ENCODE results near the gene PPBP.

PPBP gene, protein sequence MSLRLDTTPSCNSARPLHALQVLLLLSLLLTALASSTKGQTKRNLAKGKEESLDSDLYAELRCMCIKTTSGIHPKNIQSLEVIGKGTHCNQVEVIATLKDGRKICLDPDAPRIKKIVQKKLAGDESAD

DNA sequence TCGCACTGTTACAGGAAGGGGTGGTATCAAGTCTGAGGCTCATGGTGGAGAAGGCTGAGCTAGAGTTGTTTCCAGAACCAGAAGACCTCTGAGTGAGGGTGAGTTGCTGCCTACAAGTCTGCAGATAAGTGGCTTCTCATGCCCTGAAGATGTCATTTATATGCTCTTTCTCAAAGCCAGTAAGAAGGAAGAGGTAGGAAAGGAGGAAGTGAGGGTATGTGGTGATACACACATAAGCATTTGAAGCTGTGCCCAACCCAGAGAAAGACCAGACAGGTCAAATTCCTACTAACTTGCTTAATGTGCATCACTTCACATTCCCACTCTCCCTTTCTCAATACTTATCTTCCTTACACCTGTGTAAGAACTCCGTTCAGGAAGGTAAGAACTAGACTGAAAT lies at the start of gene PPBP:
Gene PPBP, minus strand, starts transcription at position 130 of the 400 bp plus-strand sequence. Its CDS starts 87 bp downstream, at position 43.
- DNase-seq (ENCODE audit: low spot score), result no peak

DNA sequence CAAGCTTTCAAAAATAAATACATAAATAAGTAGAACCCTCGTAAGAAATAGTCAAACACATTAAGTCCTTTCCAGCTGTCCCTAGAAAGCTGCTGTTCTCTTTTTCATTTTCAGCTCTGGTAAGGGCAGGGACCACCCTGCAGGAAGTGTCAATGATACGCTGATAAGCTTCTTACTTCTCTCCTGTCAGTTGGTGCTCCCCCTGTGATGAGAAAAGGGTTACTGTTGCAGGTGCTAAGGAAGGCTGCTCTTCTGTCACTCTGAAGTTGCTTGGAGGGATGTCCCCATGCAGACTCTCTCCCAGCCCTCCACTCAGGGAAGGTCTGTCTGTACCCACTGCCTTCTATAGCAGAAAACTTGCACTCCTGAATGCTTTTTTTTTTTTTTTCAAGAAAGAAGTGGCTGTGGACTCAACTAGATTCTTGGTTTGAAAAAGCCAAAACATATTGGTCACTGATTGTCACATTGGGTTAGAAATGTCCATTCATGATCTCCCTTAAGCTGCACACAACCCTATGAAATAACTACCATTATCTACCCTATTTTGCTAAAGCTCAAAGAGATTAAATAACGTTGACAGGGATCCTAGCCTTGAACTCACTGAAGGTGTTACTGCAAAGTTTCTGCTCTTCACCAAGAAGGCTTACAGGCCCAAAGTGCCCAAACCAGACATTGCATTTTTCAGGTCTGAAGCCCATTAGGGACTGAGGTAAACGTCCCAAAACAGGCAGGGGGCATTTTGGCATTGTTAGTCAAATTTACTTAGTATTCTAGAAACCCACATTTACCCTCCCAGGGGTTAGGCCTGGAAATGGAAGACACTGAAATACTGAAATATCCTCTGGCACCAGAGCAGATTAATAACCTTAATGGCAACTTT lies 49.3 kb upstream of the PPBP start:
- no peak for DNase-seq (ENCODE audit: low spot score)

DNA sequence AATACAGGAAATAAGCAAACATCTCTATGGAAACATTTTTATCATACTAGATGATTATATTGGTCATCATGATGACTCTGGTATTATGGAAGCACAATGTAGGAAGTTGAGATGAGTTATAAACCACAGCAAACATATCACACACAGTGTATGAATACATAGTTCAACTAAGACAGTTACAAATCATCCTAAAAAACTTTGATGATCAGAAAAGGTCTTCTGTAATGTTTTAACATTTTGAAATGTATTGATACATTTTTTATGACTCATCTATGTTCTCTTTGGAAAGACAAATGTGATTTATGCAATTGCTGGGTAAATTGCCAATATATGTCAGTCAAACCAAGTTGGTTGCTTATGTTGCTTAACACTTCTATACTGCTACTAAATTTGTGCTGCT lies 45.7 kb upstream of the PPBP start:
- no peak for DNase-seq (ENCODE audit: low spot score)

DNA sequence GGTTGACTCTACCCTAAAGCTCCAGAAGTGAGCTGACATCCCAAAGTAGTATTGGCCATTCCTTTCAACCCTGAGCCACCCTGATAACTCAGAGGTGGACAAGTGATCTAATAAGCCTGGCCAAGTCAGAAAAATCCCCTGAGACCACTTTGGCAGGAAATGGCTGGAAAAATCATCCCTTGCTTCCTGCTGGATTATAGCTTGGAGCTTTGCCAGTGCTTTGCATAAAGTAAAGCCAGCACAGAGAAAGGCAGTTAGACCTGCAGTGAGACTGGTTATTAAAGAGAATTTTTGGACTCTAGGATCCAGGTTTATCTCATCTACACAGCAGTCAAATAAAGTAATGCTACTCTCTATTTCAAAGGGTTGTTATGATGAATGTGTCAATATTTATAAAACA lies 44.1 kb upstream of the PPBP start:
- DNase-seq (ENCODE audit: low spot score), result no peak

DNA sequence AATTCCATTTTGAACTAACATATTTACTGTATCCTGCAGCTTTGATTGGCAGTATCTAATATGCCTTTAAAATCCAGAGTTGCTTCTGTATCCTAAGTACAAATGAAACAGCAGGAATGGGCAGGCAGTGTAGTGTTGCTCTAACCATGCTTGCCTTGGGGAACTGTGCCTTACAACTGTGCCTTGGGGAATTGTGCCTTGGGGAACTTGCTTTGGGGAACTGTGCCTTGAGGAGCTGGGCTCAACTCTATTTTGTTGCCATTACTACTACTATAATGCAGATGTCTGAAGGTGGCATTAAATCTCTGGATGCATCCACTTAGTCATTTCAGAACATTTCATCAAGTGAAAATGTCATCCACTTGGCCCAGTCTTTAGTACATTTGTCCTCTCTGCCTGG lies 43.6 kb upstream of the PPBP start:
- no peak for DNase-seq (ENCODE audit: low spot score)

DNA sequence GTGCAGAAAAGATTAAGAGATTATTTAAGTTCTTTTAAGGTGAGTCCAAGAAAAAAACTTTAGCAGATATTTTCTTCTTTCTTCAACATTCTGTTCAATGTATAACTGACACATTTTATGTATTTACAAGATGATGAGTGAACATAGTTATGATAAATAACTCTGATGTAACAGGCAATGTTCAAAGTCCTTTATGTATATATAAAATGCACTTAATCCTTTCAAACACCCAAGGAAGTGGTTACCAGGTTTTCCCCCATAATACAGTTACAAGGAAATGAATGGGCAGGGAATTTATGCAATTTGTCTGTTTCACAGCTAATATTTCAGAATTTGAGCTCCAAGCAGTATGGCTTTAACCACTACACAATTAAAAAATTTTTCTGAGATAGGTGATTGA lies 42.3 kb upstream of the PPBP start:
- DNase-seq (ENCODE audit: low spot score), result no peak

DNA sequence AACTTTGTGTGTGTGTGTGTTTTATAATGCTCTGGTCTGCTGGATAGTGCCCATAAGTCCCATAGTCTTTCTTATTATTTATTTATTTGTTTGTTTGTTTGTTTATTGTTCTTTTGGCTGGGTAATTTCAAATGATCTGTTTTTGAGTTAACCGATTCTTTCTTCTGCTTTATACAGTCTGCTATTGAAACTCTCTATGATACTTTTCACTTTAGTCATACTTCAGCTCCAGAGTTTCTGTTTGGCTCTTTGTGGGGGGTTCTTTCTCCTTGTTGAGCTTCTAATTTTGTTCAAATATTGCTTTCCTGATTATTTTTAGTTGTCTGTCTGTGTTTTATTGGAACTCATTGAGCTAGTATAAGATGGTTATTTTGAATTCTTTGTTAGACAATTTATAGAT lies 40.5 kb upstream of the PPBP start:
- DNase-seq (ENCODE audit: low spot score), result no peak

DNA sequence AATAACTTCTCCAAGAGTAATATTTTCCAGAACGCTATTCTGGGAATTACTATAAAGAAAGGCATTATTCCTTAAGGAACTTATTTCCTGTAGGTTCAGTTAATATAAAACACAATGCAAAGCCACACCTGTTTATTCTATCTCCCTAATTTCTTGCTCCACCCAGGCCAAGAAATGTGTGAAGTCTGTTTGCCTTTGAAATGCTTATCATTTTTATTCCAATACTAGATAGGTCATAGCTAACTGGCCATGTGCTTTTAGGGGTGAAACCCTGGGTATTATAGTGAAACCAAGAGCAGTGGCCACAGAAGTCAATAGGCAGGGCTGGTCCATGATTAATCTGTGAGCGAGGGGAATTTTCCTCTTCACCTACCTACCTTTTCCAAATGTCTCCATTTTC lies 35.7 kb upstream of the PPBP start:
- no peak for DNase-seq (ENCODE audit: low spot score)

DNA sequence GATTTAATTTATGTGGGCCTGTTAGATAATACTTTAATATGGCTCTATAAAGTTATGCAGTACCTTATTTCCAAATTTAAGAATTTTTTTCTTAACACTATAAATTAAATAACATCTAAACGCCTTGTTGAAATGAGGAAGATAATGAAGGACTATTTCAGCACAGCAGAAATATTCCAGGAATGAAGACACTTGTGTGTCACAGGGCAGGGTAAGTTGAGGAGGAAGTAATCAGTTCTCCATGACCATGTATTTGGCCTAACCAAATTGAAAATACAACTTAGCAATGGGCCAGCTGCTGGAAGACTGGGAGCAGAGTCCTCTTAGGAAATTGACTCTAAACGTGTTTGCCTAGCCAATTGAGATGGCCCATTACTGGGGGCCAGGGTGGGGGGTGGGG lies 33.6 kb upstream of the PPBP start:
- no peak for DNase-seq (ENCODE audit: low spot score)

DNA sequence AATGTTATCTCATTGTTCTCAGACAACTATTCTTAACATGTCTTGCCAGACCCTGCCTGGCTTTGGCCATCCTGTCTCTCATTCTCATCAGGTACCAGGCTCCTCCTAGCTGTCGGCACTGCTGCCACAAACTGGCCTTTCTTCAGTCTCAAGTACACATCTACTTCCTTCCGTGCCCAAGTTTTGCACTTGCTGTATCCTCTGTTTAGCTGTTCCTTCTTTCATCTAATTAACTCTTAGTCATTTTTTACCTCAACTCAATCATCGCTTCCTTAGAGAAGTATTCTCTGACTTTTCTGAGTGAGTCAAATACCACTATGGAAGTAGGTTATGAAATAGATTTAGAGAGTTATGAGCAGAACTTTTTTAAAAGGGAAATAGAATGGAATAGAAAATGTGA lies 30.8 kb upstream of the PPBP start:
- no peak for DNase-seq (ENCODE audit: low spot score)

DNA sequence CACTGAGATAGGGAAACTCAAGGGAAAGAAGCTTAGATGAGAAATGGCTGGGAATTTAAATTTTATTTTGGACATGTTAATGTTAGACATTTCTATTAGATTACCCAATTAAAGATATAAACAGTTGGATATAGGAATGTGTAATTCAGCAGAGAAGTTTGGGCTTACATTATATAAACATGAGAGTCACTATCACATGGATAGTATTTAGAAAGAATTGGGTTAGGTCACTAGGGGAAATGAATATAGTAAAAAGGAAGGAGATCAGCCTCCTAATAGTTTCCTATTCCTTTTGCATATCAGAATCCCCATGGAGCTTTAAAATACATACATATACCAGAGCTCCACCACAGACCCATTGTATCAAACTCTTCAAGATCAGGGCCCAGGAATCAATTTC lies 30.1 kb upstream of the PPBP start:
- DNase-seq (ENCODE audit: low spot score), result no peak

DNA sequence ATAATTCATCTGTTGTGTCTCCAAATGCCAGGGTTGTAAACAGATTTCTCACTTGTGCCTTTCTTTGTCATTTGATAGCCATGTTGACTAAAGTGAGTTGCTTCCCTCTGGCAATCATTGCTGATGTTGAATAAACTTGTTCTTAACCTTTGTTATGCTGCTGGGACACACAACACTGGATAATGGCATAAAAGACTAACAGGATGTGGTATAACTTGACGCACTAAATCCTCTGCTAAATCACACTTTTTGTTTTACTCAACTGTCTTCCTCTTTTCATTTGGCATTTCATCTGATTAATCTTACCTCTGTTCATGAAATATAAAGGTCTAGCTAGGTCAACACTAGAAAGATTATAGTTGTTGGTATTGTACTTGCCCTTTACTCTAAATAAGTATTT lies 28.1 kb upstream of the PPBP start:
- DNase-seq (ENCODE audit: low spot score), result no peak

DNA sequence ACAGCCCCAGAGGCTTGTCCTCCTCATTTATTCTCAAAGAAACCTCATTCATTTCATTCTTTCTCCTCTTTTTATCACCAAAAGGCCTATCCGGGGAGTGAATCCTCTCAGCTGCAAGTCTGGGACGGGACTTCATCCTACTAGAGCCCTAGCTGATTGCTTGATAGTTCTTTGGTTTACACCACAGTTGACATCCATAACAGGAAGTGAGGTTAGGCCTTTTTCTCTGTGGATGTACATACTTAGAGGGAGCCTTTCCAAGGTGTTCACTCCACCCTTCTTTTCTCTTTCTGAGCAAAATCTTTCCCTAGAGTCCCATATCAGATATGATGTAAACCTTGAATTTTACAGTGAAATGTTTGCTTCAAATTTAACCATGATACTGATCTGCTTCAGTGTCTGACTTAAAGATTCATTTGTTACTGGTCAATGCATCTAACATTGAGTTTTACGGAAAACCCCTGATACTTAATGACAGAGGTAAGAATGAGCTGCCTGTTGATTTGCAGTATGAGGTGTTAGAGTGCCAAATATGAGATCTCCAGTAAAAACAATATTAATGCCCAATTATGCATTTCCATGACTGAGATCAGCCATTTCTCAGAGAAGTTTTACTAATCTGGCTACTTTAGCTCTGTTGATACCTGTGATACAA lies 27.3 kb upstream of the PPBP start:
- DNase-seq (ENCODE audit: low spot score), result no peak

DNA sequence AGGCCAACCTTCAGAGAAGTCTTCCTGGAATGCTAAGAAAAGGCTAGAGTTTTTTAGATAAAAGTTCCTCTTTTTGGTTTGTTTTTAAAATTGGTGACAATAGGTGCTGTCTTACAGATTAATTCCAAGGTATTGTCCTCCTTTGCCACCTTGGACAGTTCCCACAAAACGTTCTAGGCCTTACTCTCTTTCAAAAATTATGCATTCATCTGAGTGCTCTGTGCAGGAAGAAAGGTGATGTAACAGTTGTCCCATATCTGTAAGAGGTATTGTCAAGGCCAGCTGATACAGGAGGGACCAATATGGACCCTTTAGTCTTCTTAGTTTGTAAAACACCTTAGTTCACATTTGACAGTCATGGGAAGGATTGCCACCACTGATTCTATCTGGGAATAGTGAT lies 26.3 kb upstream of the PPBP start:
- no peak for DNase-seq (ENCODE audit: low spot score)

DNA sequence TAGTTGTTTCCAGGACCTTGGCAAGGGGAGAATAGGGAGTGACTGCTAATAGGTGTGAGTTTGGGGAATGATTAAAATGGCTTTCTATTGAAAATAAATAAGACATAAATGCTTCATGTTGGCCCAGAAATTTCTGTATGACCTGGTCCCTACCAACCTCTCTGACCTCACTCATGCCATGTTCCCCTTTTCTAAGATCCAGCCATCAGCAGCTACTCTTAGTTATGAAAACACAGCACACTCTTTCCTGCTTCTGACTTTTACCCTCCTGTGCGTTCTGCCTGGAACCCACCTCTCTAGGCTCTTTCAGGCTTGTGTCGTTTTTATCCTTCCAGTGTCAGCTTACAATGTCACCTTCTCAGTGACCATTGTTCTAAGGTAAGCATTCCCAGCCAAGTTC lies 25.3 kb upstream of the PPBP start:
- DNase-seq (ENCODE audit: low spot score), result no peak

DNA sequence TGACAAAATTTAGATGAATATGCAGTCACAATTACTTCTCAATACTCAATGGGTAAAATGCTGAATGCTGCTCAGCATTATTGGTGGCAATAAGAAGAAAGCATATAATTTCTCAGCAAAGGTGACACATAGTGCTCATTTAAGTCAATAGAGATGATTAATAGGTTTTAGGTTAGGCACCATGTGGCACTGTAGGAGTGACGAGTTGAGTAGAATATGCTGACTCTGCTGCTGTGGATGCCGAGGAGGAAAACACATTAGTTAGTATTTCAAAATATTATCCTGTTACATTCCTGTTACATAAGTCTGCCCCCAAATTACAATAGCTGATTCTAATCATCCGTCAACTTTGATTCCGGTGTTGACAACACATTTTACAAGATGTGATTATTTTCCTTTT lies 24.1 kb upstream of the PPBP start:
- DNase-seq (ENCODE audit: low spot score), result no peak

DNA sequence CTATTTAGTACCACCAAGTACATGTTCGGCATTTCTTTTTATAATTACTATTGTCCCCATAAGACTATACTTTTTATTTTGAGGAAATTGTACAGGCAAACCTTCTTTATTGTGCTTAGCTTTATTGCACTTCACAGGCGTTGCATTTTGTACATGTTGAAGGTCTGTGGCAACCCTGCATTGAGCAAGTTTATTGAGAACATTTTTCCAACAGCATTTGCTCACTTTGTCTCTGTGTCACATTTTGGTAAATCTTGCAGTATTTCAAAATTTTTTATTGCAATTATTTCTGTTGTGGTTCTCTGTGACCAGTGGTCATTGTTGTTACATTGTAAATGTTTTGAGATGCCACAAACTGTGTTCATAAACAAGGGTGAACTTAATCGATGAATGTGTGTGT lies 21.3 kb upstream of the PPBP start:
- DNase-seq (ENCODE audit: low spot score), result no peak

DNA sequence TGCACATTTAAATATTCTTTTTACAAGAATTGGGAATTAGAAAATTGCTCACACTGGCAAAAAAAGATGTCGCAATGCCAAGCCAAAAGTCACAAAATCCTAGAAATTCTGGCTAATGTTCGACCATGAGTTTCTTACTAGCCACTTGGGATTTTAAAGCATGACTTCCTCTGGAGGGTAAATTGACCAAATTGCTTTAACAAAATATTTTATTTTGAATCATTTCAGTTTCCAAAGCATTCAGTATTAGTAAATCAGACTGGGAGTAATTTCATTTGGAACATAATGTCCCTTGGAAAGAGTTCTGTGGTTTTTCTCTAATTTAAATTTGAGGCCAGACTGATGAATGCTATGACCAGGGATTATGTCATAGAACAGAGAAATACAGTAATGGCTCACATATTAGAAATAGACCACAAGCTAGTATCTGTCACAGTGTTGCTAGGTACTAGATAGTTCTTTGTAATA lies 18.1 kb upstream of the PPBP start:
- no peak for DNase-seq (ENCODE audit: low spot score)

DNA sequence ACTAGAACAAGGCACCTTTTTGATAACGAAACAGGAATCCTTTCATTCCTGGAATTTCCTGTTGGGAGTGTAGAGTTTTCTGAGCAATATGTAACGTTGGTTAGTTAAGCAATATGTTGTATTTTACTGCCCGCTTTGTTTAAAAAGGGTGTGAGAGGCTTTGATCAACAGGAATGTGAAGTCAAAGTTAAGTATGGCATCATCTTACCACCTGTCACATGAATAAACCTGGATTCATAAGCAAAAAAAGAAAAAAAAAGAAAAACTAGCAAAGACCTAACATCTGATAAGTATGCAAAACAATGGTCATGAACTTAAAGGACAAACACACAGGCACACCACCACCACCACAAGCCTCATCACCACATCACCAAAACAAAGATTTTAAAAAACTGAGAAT lies 17.5 kb upstream of the PPBP start:
- DNase-seq (ENCODE audit: low spot score), result no peak

DNA sequence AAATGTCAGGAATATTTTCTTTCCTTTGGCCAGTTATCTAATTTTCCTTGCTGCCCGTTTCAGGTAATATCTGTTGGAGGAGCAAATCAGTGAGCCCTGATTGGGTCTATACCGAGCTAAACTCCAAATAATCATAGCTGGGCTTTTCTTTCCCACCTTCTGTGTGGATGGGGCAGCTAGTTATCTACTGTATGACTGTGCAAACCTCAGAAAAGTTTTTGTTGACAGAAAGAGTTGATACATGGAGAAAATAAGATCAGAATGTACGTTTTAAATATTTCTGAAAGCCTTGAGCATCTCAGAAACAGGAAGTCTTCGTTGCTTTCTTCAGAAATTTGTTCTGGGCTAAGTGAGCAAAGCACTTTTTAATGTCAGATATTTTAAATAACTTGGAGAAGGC lies 16.7 kb upstream of the PPBP start:
- no peak for DNase-seq (ENCODE audit: low spot score)

DNA sequence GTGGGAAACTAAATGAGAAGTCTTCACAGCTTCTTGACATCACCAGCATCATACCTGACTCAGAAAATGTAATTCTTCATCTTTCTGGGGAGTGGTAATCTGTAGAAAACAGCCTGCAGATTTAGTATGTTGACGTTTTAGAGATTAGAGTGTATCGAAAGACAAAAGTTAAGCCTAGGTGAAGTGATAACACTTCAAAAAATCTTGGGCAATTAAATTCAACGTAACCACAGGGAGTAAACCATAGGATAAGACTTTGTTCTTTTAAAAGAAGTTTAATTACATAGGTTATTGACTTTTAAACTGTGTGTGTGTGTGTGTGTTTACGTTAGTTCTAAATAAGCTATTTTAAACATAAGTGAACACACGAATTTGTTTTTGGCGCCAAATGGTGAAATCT lies 12.3 kb upstream of the PPBP start:
- no peak for DNase-seq (ENCODE audit: low spot score)

DNA sequence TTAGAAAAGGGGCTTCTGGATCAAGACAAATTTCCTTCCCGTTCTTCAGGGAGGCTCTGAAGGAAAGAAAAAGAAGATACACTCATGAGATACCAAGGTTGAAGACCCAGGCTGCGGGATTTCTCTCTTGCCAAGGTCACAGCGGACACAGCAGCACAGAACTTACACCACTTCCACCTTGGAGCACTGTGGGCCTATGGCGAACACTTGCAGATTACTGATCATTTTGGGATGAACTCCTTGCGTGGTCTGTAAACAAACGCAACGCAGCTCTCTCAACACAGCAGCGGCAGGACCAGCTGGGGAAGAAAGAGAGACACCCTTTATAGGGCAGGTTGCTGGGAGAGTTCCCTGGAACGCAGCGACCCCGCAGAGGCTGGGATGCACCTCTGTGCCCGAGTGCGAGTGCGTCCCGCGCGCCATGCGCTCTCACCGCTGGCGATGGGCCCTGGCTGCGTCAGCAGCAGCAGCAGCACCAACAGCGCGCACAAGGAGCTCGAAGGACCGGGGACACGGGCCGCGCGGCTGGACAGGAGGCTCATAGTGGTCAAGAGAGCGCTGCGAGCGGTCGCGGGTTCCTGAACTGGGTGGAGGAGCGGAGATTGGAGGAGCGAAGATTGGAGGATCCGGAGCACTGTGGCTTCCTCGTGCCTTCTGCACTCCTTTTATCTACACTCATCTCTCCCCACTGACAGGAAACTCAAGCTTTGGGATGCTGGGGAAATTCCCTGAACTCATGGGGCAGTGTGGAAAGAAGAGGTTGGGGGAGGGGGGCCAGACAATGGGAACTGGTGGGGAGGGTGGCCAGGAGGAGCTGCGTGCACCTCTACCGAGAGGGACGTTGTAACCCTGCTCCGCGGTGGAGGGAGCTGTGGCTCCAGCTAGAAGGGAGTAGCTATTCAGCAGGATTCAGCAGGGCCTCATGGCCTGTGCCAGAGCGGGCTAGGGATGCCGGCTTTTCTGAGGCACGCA lies 10.3 kb upstream of the PPBP start, which contains the start of gene CXCL5:
Gene CXCL5, minus strand, starts transcription at position 638 of the 972 bp plus-strand sequence. Its CDS starts 96 bp downstream, at position 542.
- DNase-seq (ENCODE audit: low spot score), result no peak
